Tongue (tissue), 1 donor: ENCODE results near the gene GRIN3A. TPM values are rescaled to one million over a fixed set of nuclear protein-coding genes. Genes with fewer than 3 reads are reported as not detected.

Source experiments
- total RNA-seq: library from RNA; depleted of rRNA; stranded (reverse); fragments of >200 nt; gene quantifications from one replicate; pipeline ENCODE4 v1.2.3, GENCODE V29; 2014

Gene GRIN3A
- total RNA-seq, 1 donor from 2014 or later: 0.21 TPM

Other genes starting within 250 kb of the GRIN3A start
- 35.1 TPM for gene RNF20, start 204.8 kb downstream of the GRIN3A start, total RNA-seq
- gene PPP3R2, start 143.7 kb downstream of the GRIN3A start, total RNA-seq: not detected